ENCODE data around the gene KCNMA1. TPM values are rescaled to one million over a fixed set of nuclear protein-coding genes. Genes with fewer than 3 reads are reported as not detected.

Gene KCNMA1
- total RNA-seq, 3 donors from 2014 or later: 13.6 to 37.8 (median 15.1) TPM

DNA sequence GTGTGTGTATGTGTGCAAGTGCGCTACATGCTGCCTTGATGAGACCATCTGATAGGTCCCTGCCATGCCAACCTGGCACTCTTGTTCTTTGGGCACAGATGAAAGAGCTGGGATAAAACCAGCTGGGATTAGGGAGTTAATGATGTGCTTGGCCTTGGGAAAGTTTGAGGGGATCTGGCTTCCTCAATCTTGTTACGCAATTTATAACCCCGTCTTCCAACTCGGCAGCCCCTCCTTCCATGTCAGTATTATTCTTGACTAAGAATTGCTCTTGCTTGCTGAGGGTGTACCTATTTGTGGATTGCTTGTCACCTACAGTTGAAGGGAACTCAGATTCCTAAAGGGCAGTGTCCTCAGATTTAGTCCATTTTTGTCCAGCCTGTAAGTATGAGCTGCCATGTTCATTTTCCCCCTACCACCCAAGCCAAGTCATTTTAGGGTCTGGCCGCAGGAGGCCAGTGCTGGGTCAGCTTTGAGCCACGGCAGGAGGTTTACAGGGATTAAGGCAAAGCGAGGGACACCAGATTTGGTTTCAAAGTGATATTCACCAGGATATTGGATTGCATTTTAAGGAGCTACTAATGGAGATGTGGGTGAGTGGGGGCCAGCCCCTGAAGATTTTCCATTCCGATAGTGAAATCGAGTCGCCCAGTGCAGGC, 34.1 kb upstream of the KCNMA1 start:
- no peaks in the 10 kb centered on the region for H3K27me3 ChIP-seq
- no peak for DNase-seq (ENCODE audit: low spot score in 2 of 2)
- no peak for TF ChIP-seq POLR2AphosphoS5 (IDR thresholded peaks at IDR 0.05)
- TF ChIP-seq POLR2A (IDR thresholded peaks at IDR 0.05): no peak
- TF ChIP-seq, protein P1, sequence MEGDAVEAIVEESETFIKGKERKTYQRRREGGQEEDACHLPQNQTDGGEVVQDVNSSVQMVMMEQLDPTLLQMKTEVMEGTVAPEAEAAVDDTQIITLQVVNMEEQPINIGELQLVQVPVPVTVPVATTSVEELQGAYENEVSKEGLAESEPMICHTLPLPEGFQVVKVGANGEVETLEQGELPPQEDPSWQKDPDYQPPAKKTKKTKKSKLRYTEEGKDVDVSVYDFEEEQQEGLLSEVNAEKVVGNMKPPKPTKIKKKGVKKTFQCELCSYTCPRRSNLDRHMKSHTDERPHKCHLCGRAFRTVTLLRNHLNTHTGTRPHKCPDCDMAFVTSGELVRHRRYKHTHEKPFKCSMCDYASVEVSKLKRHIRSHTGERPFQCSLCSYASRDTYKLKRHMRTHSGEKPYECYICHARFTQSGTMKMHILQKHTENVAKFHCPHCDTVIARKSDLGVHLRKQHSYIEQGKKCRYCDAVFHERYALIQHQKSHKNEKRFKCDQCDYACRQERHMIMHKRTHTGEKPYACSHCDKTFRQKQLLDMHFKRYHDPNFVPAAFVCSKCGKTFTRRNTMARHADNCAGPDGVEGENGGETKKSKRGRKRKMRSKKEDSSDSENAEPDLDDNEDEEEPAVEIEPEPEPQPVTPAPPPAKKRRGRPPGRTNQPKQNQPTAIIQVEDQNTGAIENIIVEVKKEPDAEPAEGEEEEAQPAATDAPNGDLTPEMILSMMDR (IDR thresholded peaks at IDR 0.05): no peak
- H3K36me3 ChIP-seq: no peaks in the 10 kb centered on the region
- H3K4me3 ChIP-seq: no peak overlapping the region
- intact Hi-C loops (cut with DNase I; ENCODE audit: low total_unique reads): no loop called here
- H3K9me3 ChIP-seq: no peaks in the 10 kb centered on the region
- no peak overlapping the region for H3K27ac ChIP-seq
- H3K4me1 ChIP-seq: no peaks in the 10 kb centered on the region

- Histone ChIP-seq H3K4me1 (no peaks in the 10 kb centered on the region), H3K27ac (no peak overlapping the region), H3K36me3 (no peaks in the 10 kb centered on the region), H3K4me3 (no peak overlapping the region), H3K9me3 (no peaks in the 10 kb centered on the region), H3K27me3 (no peaks in the 10 kb centered on the region)
- DNase-seq (ENCODE audit: low spot score in 2 of 2): no peak
- intact Hi-C loops (cut with DNase I; ENCODE audit: low total_unique reads): no loop called here
- TF ChIP-seq, protein P1 (IDR thresholded peaks at IDR 0.05): no peak
- TF ChIP-seq POLR2AphosphoS5 (IDR thresholded peaks at IDR 0.05): no peak
- no peak for TF ChIP-seq POLR2A (IDR thresholded peaks at IDR 0.05)
Measured at GRCh38 chr10:77670817-77671443, 33.3 kb upstream of the KCNMA1 start.

DNA sequence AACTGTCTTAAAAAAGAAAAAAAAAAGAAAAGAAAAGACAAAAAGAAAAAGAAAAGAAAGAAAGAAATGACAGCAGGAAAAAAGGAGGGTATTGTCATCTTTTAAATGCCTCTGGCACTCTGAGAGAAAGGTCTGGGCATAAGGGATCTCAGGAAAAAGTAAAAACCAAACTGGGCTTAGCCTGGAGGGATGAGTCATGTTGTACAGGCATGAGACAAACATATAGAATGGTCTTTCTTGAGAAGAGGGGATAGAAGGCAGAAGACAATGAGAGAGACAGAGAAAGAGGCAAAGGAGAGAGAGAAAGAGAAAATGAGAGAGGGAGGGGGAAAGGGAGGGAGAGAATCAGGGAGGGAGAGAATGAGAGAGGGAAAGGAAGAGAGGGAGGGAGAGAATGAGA, 32.3 kb upstream of the KCNMA1 start:
- intact Hi-C loops (cut with DNase I; ENCODE audit: low total_unique reads): no loop called here

GRCh38 chr10:77667426-77668324, 30.1 kb upstream of the KCNMA1 start:
- Histone ChIP-seq H3K36me3 (no peaks in the 10 kb centered on the region), H3K9me3 (no peaks in the 10 kb centered on the region), H3K4me3 (no peak overlapping the region), H3K4me1 (no peaks in the 10 kb centered on the region), H3K27ac (no peak overlapping the region), H3K27me3 (no peaks in the 10 kb centered on the region)
- TF ChIP-seq, protein P1 (IDR thresholded peaks at IDR 0.05): no peak
- TF ChIP-seq POLR2AphosphoS5 (IDR thresholded peaks at IDR 0.05) (no peak), POLR2A (IDR thresholded peaks at IDR 0.05) (no peak)
- intact Hi-C loops (cut with DNase I; ENCODE audit: low total_unique reads): no loop called here
- DNase-seq (ENCODE audit: low spot score in 2 of 2): no peak

More for the DNA sequence above, 32.3 kb upstream of the KCNMA1 start:
- Histone ChIP-seq H3K4me1 (no peaks in the 10 kb centered on the region), H3K27ac (no peak overlapping the region), H3K27me3 (no peaks in the 10 kb centered on the region), H3K36me3 (no peaks in the 10 kb centered on the region), H3K9me3 (no peaks in the 10 kb centered on the region), H3K4me3 (no peak overlapping the region)
- TF ChIP-seq POLR2AphosphoS5 (IDR thresholded peaks at IDR 0.05) (no peak), POLR2A (IDR thresholded peaks at IDR 0.05) (no peak)
- TF ChIP-seq, protein P1 (IDR thresholded peaks at IDR 0.05): no peak
- DNase-seq (ENCODE audit: low spot score in 2 of 2): no peak
